K562 (cell line): Measurements from ENCODE around the gene ITGB6. TPM values are rescaled to one million over a fixed set of nuclear protein-coding genes. Genes with fewer than 3 reads are reported as not detected.

ENCODE experiments used
- ATAC-seq: fragments of 200-7000 bp; cut with Tn5 transposase; 3 replicates; pipeline ENCODE4 v1.9.1; 2020; ENCODE audit warnings: moderate library complexity
- BruUV-seq: library from RNA; stranded (reverse); fragments of 400-500 nt; replicated peaks from 2 replicates; lab custom pipeline; 2021; lab: Mats Ljungman, UMichigan
- CTCF ChIA-PET: fragments of 300-600 bp; formaldehyde crosslinking; extraction: SDS; loops from one replicate; lab custom pipeline; 2021; ENCODE audit warnings: low intra/inter-chr PET ratio; lab: Yijun Ruan, JAX
- POLR2A ChIA-PET: fragments of 300-600, 350-650 bp; sonication (Branson Sonifier 250); formaldehyde crosslinking; extraction: SDS; loops from one replicate; lab custom pipeline; 2021; ENCODE audit warnings: antibody characterized with exemption, inconsistent platforms; lab: Yijun Ruan, JAX
- DNase-seq, 4 experiments: peaks; one replicate each; pipeline versions ENCODE4 v3.0.0 to v3.0.0-alpha.2; 2011 to 2018; ENCODE audit warnings: low spot score in 3 of 4, mixed read lengths in 3 of 4; ENCODE audit errors: extremely low read depth in 1 of 4
- FAIRE-seq: peaks from 2 replicates; lab custom pipeline; 2011; peaks lifted over from hg19 to GRCh38; lab: Jason Lieb, UNC
- H2AFZ ChIP-seq: 2 replicates; pipeline ENCODE4 v1.6.0; 2011; ENCODE audit warnings: low read depth, low read length, control low read depth, inconsistent platforms
- H3K27ac ChIP-seq: fragments of 200-600 bp; 3 replicates; pipeline ENCODE4 v1.8.0; 2011; ENCODE audit warnings: low read depth, mild to moderate bottlenecking, control low read depth, inconsistent platforms, low read length, moderate library complexity, mixed read lengths; ENCODE audit errors: extremely low read depth
- H3K27me3 ChIP-seq, 2 experiments: fragments of 300-600 bp in 1 of 2; 2 replicates in 1 of 2; 3 replicates in 1 of 2; pipeline versions ENCODE4 v1.6.0 to v1.8.0; 2011; ENCODE audit warnings: inconsistent platforms in 2 of 2, low read length in 2 of 2, mild to moderate bottlenecking in 1 of 2, mixed read lengths in 1 of 2, moderate library complexity in 1 of 2; ENCODE audit not compliant: control insufficient read depth in 2 of 2, insufficient read depth in 2 of 2
- H3K36me3 ChIP-seq: fragments of 300-600 bp; 3 replicates; pipeline ENCODE4 v1.8.0; 2011; ENCODE audit warnings: mild to moderate bottlenecking, low read length, inconsistent platforms; ENCODE audit not compliant: control insufficient read depth, insufficient read depth
- H3K4me1 ChIP-seq, 2 experiments: fragments of 200-600 bp in 1 of 2; replicated peaks in 1 of 2; 2 replicates in 1 of 2; 3 replicates in 1 of 2; pipeline versions ENCODE4 v1.5.1 to v1.8.0; 2011; ENCODE audit warnings: inconsistent platforms in 2 of 2, low read length in 2 of 2, mild to moderate bottlenecking in 1 of 2, mixed read lengths in 1 of 2, moderate library complexity in 1 of 2; ENCODE audit not compliant: control insufficient read depth in 2 of 2, insufficient read depth in 2 of 2
- H3K4me2 ChIP-seq: 2 replicates; pipeline ENCODE4 v1.6.1; 2011; ENCODE audit warnings: low read length, control low read depth, inconsistent platforms, mixed read lengths; ENCODE audit not compliant: insufficient read depth
- H3K4me3 ChIP-seq: fragments of 200-600 bp; sonication (generic), shearing (Covaris generic); 2 replicates; pipeline ENCODE4 v1.5.1; 2016; ENCODE audit warnings: control low read depth, inconsistent platforms
- H3K79me2 ChIP-seq: fragments of 200-600 bp; 3 replicates; pipeline ENCODE4 v1.8.0; 2011; ENCODE audit warnings: low read length, inconsistent platforms; ENCODE audit not compliant: control insufficient read depth, insufficient read depth
- H3K9ac ChIP-seq, 2 experiments: 2 replicates each; pipeline versions ENCODE4 v1.6.0 to v1.6.1; 2011; ENCODE audit warnings: low read depth in 2 of 2, low read length in 2 of 2, control low read depth in 1 of 2, inconsistent platforms in 1 of 2, mild to moderate bottlenecking in 1 of 2, mixed read lengths in 1 of 2; ENCODE audit not compliant: insufficient read depth in 1 of 2
- H3K9me1 ChIP-seq: one replicate; pipeline ENCODE4 v1.6.0; 2011; ENCODE audit warnings: inconsistent platforms, mild to moderate bottlenecking, low read length, moderate library complexity; ENCODE audit not compliant: control insufficient read depth, insufficient read depth
- H3K9me3 ChIP-seq: replicated peaks from 2 replicates; pipeline ENCODE4 v1.5.1; 2011; ENCODE audit warnings: low read depth, low read length, inconsistent platforms; ENCODE audit not compliant: control insufficient read depth, insufficient read depth
- H4K20me1 ChIP-seq: replicated peaks from 2 replicates; pipeline ENCODE4 v1.6.1; 2011; ENCODE audit warnings: low read length, inconsistent platforms, mixed read lengths; ENCODE audit not compliant: control insufficient read depth, insufficient read depth
- CBX2 ChIP-seq: fragments of 200-600 bp; sonication (generic); IDR thresholded peaks from one replicate; pipeline ENCODE4 v1.6.1; 2012; ENCODE audit warnings: mild to moderate bottlenecking, low read length, inconsistent platforms; ENCODE audit not compliant: insufficient read depth, poor library complexity, severe bottlenecking
- MBD2 ChIP-seq: sonication (generic); IDR thresholded peaks from 2 replicates; pipeline ENCODE4 v1.6.1; 2016; ENCODE audit warnings: low read depth, borderline replicate concordance
- NFYB ChIP-seq: IDR thresholded peaks from 2 replicates; pipeline ENCODE4 v1.6.1; 2011; ENCODE audit warnings: mild to moderate bottlenecking, moderate library complexity; ENCODE audit not compliant: insufficient read length; ENCODE audit errors: extremely low read depth
- ZBTB17 ChIP-seq: fragments of 450-650 bp; formaldehyde crosslinking; IDR thresholded peaks from 2 replicates; pipeline ENCODE4 v1.4.0; 2020; ENCODE audit warnings: mild to moderate bottlenecking
- WGBS: fragments of 100-300 bp; shearing (Covaris generic); methylation state at CpG from one replicate; pipeline ENCODE4 v1.1.6; 2016; ENCODE audit warnings: low coverage, mixed read lengths; ENCODE audit not compliant: insufficient coverage; ENCODE audit errors: missing lambda C conversion rate; 5-methylcytosine and 5-hydroxymethylcytosine counted together
- in situ Hi-C: fragments of 300-500 bp; cut with MboI; formaldehyde crosslinking; loops from 4 replicates; pipeline ENCODE4 v1.15.0; 2018; ENCODE audit warnings: inconsistent platforms, mixed read lengths
- intact Hi-C: fragments of 100-400 bp; cut with micrococcal nuclease; formaldehyde crosslinking; loops from 2 replicates; pipeline ENCODE4 v1.14.2; 2022
- polyA plus RNA-seq, 8 experiments: library from polyadenylated mRNA; depleted of rRNA in 4 of 8; stranded (reverse) in 5 of 8; unstranded in 3 of 8; fragments of >200 nt; fragmentation: Nextera tagmentation in 2 of 8; fragmentation: Illumina TruSeq in 1 of 8; extraction: Ambion mirVana in 2 of 8; extraction: Trizol in 1 of 8; gene quantifications; 2 replicates each; pipeline versions ENCODE4 v1.2.1 to v1.2.3, GENCODE V29; 2011 to 2014; ENCODE audit warnings: inconsistent platforms in 1 of 8, missing spikeins in 1 of 8
- total RNA-seq, 7 experiments: library from RNA; depleted of rRNA in 6 of 7; stranded (reverse); fragments of >200 nt in 6 of 7; fragmentation: Illumina TruSeq in 2 of 7; extraction: Trizol in 2 of 7; gene quantifications; 2 replicates each; pipeline versions ENCODE4 v1.2.1 to v1.2.3, GENCODE V29; 2011 to 2021; ENCODE audit warnings: low replicate concordance in 1 of 7
- TF ChIP-seq, protein P1 (sequence below): fragments of 250-450 bp; sonication (Bioruptor Pico); IDR thresholded peaks from 2 replicates; pipeline ENCODE4 v1.4.0; 2020; ENCODE audit warnings: mild to moderate bottlenecking

The ITGB6 gene
- total and polyA plus RNA-seq, 9 of the 15 experiments (the other 6 are each of a cell fraction or from before 2014, with no cell fraction given) = 0.18 TPM; not detected in 8

DNA sequence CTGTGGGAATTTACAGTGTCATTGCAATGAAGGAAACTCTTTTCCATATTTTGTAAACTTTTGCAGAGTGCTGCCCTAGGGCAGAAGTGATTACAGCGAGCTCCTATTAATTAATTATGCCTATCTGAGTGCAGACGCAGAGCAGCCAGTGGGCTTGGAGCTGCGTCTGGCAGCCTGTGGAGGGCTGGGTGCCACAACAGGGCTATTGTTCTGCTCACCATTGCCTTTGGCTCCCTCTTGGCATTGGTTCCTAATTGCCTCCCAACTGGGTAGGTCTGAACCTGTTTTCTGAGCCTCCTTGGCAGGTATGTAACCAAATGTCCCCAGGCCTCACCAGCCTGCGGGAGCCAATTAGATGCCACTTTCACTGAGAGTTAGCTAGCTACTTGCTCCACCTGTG, 25.6 kb upstream of the ITGB6 start:
- no peak overlapping the region for H2AFZ ChIP-seq
- intact Hi-C loops = no loop called here

DNA sequence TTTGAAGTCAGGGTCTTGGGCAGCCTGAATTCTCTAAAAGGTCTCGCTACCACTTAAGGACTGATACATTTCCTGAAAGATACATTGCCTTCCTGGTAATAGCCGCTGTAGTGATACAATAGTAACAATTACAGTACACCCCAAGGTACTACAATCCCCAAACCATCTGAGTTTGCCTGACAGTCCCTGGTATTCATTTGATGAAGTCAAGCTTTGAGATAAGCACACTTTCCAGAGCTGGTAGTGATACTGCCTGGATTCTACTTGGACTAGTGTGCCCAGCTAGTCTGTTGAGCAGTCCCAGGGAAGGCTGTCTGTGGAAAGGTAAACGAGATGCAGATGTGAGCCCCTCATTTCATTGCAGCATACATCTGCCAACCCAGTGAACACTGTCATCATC, 24.4 kb upstream of the ITGB6 start:
- Histone ChIP-seq H3K9ac (no peak overlapping the region), H3K27me3 (no peaks in the 10 kb centered on the region), H3K79me2 (no peaks in the 10 kb centered on the region), H3K4me2 (no peak overlapping the region), H3K27ac (no peak overlapping the region), H3K4me1 (no peaks in the 10 kb centered on the region), H3K36me3 (no peaks in the 10 kb centered on the region), H3K4me3 (no peak overlapping the region), H4K20me1 (no peaks in the 10 kb centered on the region), H3K9me1 (no peaks in the 10 kb centered on the region), H3K9me3 (no peaks in the 10 kb centered on the region), H2AFZ (no peak overlapping the region)
- BruUV-seq = no TSS peak
- ChIA-PET CTCF (no interaction called here), POLR2A (no interaction called here)
- intact Hi-C loops (no loop called here), in situ Hi-C loops (no loop called here)
- TF ChIP-seq ZBTB17 (CRISPR knock-in tag) (no peak), MBD2 (no peak)
- TF ChIP-seq, protein P1, sequence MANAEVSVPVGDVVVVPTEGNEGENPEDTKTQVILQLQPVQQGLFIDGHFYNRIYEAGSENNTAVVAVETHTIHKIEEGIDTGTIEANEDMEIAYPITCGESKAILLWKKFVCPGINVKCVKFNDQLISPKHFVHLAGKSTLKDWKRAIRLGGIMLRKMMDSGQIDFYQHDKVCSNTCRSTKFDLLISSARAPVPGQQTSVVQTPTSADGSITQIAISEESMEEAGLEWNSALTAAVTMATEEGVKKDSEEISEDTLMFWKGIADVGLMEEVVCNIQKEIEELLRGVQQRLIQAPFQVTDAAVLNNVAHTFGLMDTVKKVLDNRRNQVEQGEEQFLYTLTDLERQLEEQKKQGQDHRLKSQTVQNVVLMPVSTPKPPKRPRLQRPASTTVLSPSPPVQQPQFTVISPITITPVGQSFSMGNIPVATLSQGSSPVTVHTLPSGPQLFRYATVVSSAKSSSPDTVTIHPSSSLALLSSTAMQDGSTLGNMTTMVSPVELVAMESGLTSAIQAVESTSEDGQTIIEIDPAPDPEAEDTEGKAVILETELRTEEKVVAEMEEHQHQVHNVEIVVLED = no peak
- ATAC-seq (no peak), FAIRE-seq (no peak), DNase-seq (no peak)
- WGBS = 0% methylated on average over 3 of the region's 3 CpGs

More for the DNA sequence above, 25.6 kb upstream of the ITGB6 start:
- no peak for ATAC-seq
- in situ Hi-C loops = no loop called here
- no peaks in the 10 kb centered on the region for H3K79me2 ChIP-seq
- no TSS peak for BruUV-seq
- H3K4me1 ChIP-seq = no peaks in the 10 kb centered on the region
- no peaks in the 10 kb centered on the region for H3K9me3 ChIP-seq
- H3K36me3 ChIP-seq = no peaks in the 10 kb centered on the region
- no peak overlapping the region for H3K4me3 ChIP-seq
- DNase-seq = no peak
- no peaks in the 10 kb centered on the region for H4K20me1 ChIP-seq
- no peaks in the 10 kb centered on the region for H3K9me1 ChIP-seq
- POLR2A ChIA-PET = interaction anchor here (0.9 kb wide), 1 partner anchor 12 kb away, joined by 3 read pairs; no protein-coding TSS in a partner anchor
- FAIRE-seq = no peak
- H3K27ac ChIP-seq = no peak overlapping the region
- H3K27me3 ChIP-seq = no peaks in the 10 kb centered on the region
- WGBS = 0% methylated on average over 4 of the region's 4 CpGs
- TF ChIP-seq NFYB (no peak), CBX2 (no peak)
- TF ChIP-seq, all 486 proteins: peak for 0
- CTCF ChIA-PET = no interaction called here
- Histone ChIP-seq H3K4me2 (no peak overlapping the region), H3K9ac (no peak overlapping the region)
